ENCODE measurements around the gene CSRP1. TPM values are rescaled to one million over a fixed set of nuclear protein-coding genes. Genes with fewer than 3 reads are reported as not detected.
A peak's percentile ranks its signal among the peaks of the same experiment; 100 is the strongest.

CSRP1 gene
- total RNA-seq, 1 donor from 2014 or later, result 317 TPM

GRCh38 chr1:201554789-201555592, 48.1 kb upstream of the CSRP1 start:
- no peak for FAIRE-seq
- Histone ChIP-seq H4K20me1 (ENCODE audit: insufficient read depth, low read length) (peaks cover 15% of the 10 kb centered on the region), H3K4me3 (ENCODE audit: insufficient read depth, low read depth, low read length) (no peak overlapping the region), H3K36me3 (ENCODE audit: insufficient read depth, low read length) (no peaks in the 10 kb centered on the region), H3K27me3 (ENCODE audit: insufficient read depth, low read length) (no peaks in the 10 kb centered on the region), H3K4me1 (ENCODE audit: insufficient read depth, low read length) (peaks cover 61% of the 10 kb centered on the region), H3K79me2 (ENCODE audit: insufficient read depth, low read length) (peaks cover 98% of the 10 kb centered on the region), H3K4me2 (ENCODE audit: low read length) (no peak overlapping the region), H3K27ac (ENCODE audit: low read depth, low read length) (no peak overlapping the region), H3K9ac (ENCODE audit: low read length) (no peak overlapping the region), H3K9me3 (ENCODE audit: insufficient read depth, low read depth, low read length) (no peaks in the 10 kb centered on the region), H2AFZ (ENCODE audit: low read depth, low read length) (no peak overlapping the region)
- H3K4me1 Mint-ChIP-seq (ENCODE audit: low read depth, unreplicated experiment), result peaks cover 59% of the 10 kb centered on the region
- H3K27me3 Mint-ChIP-seq (ENCODE audit: low read depth, unreplicated experiment), result no peaks in the 10 kb centered on the region
- TF ChIP-seq EZH2 (IDR thresholded peaks at IDR 0.05; ENCODE audit: insufficient read depth, low read length) (no peak), CTCF (IDR thresholded peaks at IDR 0.05; ENCODE audit: insufficient read depth, low read depth, low read length) (no peak)
- H3K4me3 Mint-ChIP-seq (ENCODE audit: unreplicated experiment), result peak overlapping the region; percentile 6
- no peak for DNase-seq (ENCODE audit: low read depth)
- H3K9me3 Mint-ChIP-seq (ENCODE audit: unreplicated experiment), result no peaks in the 10 kb centered on the region
- H3K36me3 Mint-ChIP-seq (ENCODE audit: low read depth, unreplicated experiment), result no peaks in the 10 kb centered on the region
- no peak overlapping the region for H3K27ac Mint-ChIP-seq (ENCODE audit: unreplicated experiment)

DNA sequence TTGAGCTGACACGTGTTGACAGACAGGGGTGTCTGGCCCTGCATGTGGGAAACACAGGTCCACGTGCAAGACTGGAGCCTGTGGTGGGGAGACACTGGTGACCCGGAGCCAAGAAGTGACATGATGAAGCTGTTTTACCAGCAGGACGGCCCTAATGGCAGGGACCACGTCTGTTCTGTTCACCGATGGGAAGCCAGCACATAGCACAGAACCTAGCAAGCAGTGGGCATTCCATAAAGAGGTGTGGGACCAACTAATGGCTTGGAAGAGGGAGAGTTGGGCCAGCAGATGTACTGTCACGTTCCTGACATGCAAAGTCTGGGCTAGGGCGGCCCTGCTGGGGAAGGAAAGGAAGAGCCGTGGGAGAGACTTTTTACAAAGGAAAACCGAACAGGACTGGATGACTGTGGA, 47.3 kb upstream of the CSRP1 start:
- Histone ChIP-seq H3K27ac (ENCODE audit: low read depth, low read length) (peak overlapping the region; percentile 82), H3K27me3 (ENCODE audit: insufficient read depth, low read length) (no peaks in the 10 kb centered on the region), H3K9me3 (ENCODE audit: insufficient read depth, low read depth, low read length) (no peaks in the 10 kb centered on the region), H3K9ac (ENCODE audit: low read length) (peak overlapping the region; percentile 70), H3K4me1 (ENCODE audit: insufficient read depth, low read length) (peaks cover 53% of the 10 kb centered on the region), H3K4me3 (ENCODE audit: insufficient read depth, low read depth, low read length) (no peak overlapping the region), H2AFZ (ENCODE audit: low read depth, low read length) (no peak overlapping the region), H3K4me2 (ENCODE audit: low read length) (peak overlapping the region; percentile 63), H3K36me3 (ENCODE audit: insufficient read depth, low read length) (no peaks in the 10 kb centered on the region), H4K20me1 (ENCODE audit: insufficient read depth, low read length) (peaks cover 15% of the 10 kb centered on the region), H3K79me2 (ENCODE audit: insufficient read depth, low read length) (peaks cover 95% of the 10 kb centered on the region)
- H3K4me1 Mint-ChIP-seq (ENCODE audit: low read depth, unreplicated experiment), result peaks cover 53% of the 10 kb centered on the region
- FAIRE-seq (no peak), DNase-seq (ENCODE audit: low read depth) (no peak)
- H3K9me3 Mint-ChIP-seq (ENCODE audit: unreplicated experiment), result no peaks in the 10 kb centered on the region
- peak overlapping the region; percentile 21 for H3K27ac Mint-ChIP-seq (ENCODE audit: unreplicated experiment)
- H3K4me3 Mint-ChIP-seq (ENCODE audit: unreplicated experiment), result no peak overlapping the region
- no peaks in the 10 kb centered on the region for H3K36me3 Mint-ChIP-seq (ENCODE audit: low read depth, unreplicated experiment)
- no peaks in the 10 kb centered on the region for H3K27me3 Mint-ChIP-seq (ENCODE audit: low read depth, unreplicated experiment)
- TF ChIP-seq EZH2 (IDR thresholded peaks at IDR 0.05; ENCODE audit: insufficient read depth, low read length), result no peak
- no peak for TF ChIP-seq CTCF (IDR thresholded peaks at IDR 0.05; ENCODE audit: insufficient read depth, low read depth, low read length)

All from astrocyte (in vitro differentiated cells and primary cell).